GM12801 (cell line): ENCODE results near the gene WNT9B.

Experiments used
- TF ChIP-seq, protein P1 (sequence below): IDR thresholded peaks from one replicate; pipeline ENCODE4 v1.5.1; 2011; ENCODE audit warnings: control low read depth; ENCODE audit not compliant: insufficient read length; ENCODE audit errors: extremely low read depth

Gene WNT9B, protein sequence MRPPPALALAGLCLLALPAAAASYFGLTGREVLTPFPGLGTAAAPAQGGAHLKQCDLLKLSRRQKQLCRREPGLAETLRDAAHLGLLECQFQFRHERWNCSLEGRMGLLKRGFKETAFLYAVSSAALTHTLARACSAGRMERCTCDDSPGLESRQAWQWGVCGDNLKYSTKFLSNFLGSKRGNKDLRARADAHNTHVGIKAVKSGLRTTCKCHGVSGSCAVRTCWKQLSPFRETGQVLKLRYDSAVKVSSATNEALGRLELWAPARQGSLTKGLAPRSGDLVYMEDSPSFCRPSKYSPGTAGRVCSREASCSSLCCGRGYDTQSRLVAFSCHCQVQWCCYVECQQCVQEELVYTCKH

DNA sequence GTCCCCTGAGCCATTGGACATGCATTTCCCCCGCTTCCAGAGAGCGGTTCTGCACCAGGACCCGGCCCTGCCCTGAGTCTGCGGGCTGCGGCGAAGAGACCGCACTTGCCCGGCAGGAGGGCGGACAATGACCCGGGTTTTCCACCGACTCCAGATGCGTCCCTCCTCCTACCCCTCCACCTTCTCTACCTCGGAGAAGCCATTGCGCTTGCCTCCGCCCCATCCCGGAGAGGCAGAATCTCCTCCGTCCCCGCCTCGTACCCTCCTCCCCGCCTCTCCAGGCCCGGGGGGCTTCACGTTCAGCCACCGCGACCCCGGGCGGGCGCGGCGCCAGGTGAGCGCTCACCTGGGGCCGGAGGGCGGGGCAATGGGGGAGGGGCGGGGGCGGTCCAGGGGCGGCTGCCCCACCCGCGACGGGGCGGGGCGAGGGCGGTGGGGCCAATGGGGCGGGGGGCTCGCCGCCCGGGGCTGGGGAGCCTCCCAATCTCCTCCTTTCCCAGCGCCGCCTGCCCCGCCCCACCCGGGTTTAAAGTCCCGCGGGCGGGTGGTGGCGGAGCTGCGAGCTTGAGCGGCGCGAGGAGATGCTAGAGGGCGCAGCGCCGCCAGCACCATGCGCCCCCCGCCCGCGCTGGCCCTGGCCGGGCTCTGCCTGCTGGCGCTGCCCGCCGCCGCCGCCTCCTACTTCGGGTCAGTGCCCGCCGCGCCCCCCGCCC, at the start of gene WNT9B:
WNT9B (plus strand) TSS at position 555 of the 713 bp plus-strand sequence; CDS start at position 611, 56 bp downstream.
- TF ChIP-seq, protein P1, sequence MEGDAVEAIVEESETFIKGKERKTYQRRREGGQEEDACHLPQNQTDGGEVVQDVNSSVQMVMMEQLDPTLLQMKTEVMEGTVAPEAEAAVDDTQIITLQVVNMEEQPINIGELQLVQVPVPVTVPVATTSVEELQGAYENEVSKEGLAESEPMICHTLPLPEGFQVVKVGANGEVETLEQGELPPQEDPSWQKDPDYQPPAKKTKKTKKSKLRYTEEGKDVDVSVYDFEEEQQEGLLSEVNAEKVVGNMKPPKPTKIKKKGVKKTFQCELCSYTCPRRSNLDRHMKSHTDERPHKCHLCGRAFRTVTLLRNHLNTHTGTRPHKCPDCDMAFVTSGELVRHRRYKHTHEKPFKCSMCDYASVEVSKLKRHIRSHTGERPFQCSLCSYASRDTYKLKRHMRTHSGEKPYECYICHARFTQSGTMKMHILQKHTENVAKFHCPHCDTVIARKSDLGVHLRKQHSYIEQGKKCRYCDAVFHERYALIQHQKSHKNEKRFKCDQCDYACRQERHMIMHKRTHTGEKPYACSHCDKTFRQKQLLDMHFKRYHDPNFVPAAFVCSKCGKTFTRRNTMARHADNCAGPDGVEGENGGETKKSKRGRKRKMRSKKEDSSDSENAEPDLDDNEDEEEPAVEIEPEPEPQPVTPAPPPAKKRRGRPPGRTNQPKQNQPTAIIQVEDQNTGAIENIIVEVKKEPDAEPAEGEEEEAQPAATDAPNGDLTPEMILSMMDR: no peak

DNA sequence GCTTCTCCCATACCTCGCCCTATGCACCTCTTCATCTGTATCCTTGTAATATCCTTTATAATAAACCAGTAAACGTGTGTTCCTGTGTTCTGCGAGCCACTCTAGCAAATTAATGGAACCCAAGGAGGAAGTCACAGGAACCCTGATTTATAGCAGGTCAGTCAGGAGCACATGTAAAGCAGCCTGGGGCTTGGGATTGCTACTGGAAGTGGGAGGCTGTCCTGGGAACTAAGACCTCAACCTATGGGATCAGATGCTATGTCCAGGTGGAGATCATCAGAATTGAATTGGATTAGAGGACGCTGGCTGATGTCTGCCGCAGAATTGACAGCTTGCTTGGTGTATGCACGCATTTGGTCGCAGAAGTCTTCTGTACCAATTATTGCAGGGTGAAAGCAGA, 48.6 kb upstream of the WNT9B start:
- TF ChIP-seq, protein P1: no peak

DNA sequence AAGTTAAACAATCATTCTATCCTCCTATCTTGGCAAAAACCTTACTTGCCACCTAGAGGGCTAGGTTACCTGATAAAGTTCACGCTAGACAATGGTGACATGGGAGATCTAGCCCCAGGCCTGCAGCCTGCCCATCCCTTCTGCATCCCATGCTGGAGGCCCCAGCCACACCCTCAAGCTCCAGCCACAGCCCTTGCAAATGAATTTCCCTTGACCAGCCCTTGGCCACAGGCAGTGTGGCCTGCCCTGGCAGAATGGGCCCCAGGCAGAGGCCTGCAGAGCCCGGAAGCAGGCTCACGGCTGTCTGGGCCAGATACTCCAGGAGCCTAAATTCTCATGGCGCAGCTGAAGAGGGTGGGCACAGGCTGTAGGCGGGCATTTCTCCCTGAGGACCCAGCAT, 47.8 kb upstream of the WNT9B start:
- TF ChIP-seq, protein P1: no peak

DNA sequence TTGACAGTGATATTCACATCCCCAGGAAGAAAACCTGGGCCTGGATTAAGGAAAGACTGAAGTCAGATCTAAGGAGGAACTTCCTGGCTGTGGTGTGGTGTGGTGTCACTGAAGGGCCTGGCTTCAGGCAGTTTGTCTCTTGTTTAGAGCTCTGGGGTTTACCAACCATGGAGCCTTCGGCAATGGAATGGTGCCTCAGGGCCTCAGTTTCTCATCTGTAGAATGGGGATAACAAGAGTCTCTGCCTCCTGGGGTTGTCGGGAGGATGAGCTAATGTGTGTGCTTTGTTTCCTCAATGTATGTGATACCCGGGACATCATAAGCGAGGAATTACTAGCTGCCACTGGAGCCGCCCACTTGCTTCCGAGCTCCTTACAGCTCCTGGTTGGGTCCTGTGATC, 45.6 kb upstream of the WNT9B start:
- TF ChIP-seq, protein P1: no peak

DNA sequence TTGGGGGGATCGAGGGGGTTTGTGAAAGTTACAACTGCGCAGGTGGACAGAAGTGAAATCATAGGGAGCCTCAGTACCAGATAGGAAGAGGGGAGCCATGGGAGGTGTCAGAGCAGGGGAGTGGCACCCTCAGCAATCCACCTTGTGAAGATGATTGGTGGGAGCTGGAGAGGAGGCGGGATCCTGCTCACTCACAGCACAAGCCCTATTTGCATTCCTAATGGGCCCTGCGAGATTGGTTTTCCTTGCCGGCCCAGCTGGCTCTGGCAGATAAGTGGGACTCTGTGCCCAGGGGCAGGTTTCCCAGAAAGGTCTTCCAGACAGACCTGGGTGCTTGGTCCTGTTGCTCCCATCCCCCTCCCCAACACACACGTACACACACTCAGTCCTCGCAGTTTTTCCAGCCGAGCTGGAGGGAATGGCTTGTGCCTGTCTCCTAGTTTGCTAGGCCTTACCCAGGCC, 42.2 kb upstream of the WNT9B start:
- TF ChIP-seq, protein P1: no peak

DNA sequence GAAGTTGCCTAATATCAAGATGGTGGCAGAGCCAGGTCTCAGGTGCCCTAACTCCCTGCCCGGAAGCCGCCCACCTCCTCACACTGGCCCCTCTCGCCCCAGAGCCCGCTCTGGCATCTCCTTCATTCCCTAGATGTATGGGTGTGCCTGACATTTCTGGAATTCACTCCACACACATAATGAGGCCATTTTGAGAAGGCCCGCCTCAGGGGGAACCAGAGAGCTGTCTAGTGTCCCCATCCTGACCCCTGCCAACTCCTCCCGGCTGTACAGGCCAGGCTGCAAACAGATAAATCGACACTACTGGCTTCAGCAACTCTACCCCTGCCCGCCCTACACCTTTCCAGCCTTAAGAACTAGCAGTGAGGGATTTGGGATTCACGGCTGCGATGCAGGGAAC, 40.5 kb upstream of the WNT9B start:
- TF ChIP-seq, protein P1: no peak

DNA sequence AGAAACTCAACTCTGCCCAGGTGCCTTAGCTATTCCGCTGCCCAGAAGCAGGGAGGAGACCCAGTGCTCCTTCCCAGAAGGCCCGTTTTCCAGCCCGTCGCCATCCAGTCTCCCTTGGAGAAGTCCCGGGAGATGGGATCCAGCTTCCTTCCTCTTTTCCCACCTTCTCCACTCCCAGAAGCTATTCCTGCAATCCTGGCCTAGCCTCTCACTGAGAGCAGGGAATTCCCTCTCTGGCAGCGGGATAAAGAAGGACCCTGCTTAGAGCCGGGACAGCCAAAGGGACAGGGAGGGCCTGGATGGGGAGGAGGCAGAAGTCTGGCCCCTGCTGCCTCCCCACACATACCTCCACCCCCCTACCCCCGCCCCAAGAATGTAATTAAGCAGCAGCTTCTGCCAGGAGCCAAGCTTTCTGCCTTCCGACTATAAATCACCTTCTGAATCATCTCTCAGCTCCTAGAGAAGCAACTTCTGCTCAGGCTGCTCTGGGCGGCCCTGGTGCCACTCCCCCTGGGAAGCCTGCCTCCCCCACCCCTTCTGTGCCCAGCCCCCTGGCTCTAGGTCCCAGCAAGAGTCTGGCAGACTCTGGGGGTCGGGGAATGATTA, 39.3 kb upstream of the WNT9B start:
- TF ChIP-seq, protein P1: no peak
